Liver (tissue), 9 donors: ENCODE results near the gene HOXA3. TPM values are rescaled to one million over a fixed set of nuclear protein-coding genes. Genes with fewer than 3 reads are reported as not detected.
A peak's percentile ranks its signal among the peaks of the same experiment; 100 is the strongest.

ENCODE experiments used
- DNase-seq: peaks from one replicate; pipeline ENCODE4 v3.0.0-alpha.2; 2017; ENCODE audit warnings: low spot score
- H3K27ac ChIP-seq, 2 donors: one replicate each; pipeline ENCODE4 v1.7.0; 2013; ENCODE audit warnings: inconsistent platforms in 2 of 2, low read length in 2 of 2, control low read depth in 1 of 2, low read depth in 1 of 2, mild to moderate bottlenecking in 1 of 2
- H3K27me3 ChIP-seq, 4 donors: one replicate each; pipeline versions ENCODE4 v1.6.1 to v1.7.0; 2013; ENCODE audit warnings: low read length in 3 of 4, inconsistent platforms in 1 of 4, mild to moderate bottlenecking in 1 of 4, moderate library complexity in 1 of 4; ENCODE audit not compliant: control insufficient read depth in 4 of 4, insufficient read depth in 4 of 4
- H3K36me3 ChIP-seq, 4 donors: one replicate each; pipeline versions ENCODE4 v1.6.1 to v1.7.0; 2013; ENCODE audit warnings: low read length in 3 of 4, mild to moderate bottlenecking in 3 of 4, low read depth in 1 of 4, moderate library complexity in 1 of 4; ENCODE audit not compliant: control insufficient read depth in 4 of 4, insufficient read depth in 3 of 4
- H3K4me1 ChIP-seq, 4 donors: one replicate each; pipeline versions ENCODE4 v1.6.1 to v1.7.0; 2013; ENCODE audit warnings: low read length in 3 of 4, mild to moderate bottlenecking in 3 of 4, moderate library complexity in 1 of 4; ENCODE audit not compliant: control insufficient read depth in 4 of 4, insufficient read depth in 4 of 4
- H3K4me3 ChIP-seq, 3 donors: one replicate each; pipeline versions ENCODE4 v1.6.1 to v1.7.0; 2013; ENCODE audit warnings: low read length in 3 of 3, control low read depth in 1 of 3, low read depth in 1 of 3, mild to moderate bottlenecking in 1 of 3
- H3K9ac ChIP-seq, 2 donors: one replicate each; pipeline ENCODE4 v1.7.0; 2013; ENCODE audit warnings: low read length in 2 of 2, mild to moderate bottlenecking in 2 of 2, moderate library complexity in 2 of 2, control low read depth in 1 of 2, low read depth in 1 of 2
- H3K9me3 ChIP-seq, 4 donors: one replicate each; pipeline versions ENCODE4 v1.6.1 to v1.7.0; 2013; ENCODE audit warnings: low read length in 3 of 4; ENCODE audit not compliant: control insufficient read depth in 4 of 4
- ATF3 ChIP-seq: IDR thresholded peaks from 2 replicates; pipeline ENCODE4 v1.6.1; 2016; ENCODE audit warnings: antibody characterized with exemption
- CTCF ChIP-seq: fragments of 150-350 bp; IDR thresholded peaks from 2 replicates; pipeline ENCODE4 v1.5.1; 2017; ENCODE audit warnings: improper control_type of control experiment, low read depth, low read length; ENCODE audit not compliant: missing input control
- EGR1 ChIP-seq, 2 donors: IDR thresholded peaks; 2 replicates each; pipeline ENCODE4 v1.6.1; 2016 to 2018; ENCODE audit warnings: antibody characterized with exemption in 2 of 2, low read depth in 2 of 2
- FOXA1 ChIP-seq: IDR thresholded peaks from 2 replicates; pipeline ENCODE4 v1.6.1; 2016; ENCODE audit warnings: antibody characterized with exemption
- FOXA2 ChIP-seq: IDR thresholded peaks from 2 replicates; pipeline ENCODE4 v1.6.1; 2016; ENCODE audit warnings: antibody characterized with exemption
- GABPA ChIP-seq, 2 donors: IDR thresholded peaks in 1 of 2; conservative IDR thresholded peaks in 1 of 2; 2 replicates each; pipeline ENCODE4 v1.6.1; 2016; ENCODE audit warnings: antibody characterized with exemption in 2 of 2, mild to moderate bottlenecking in 1 of 2, moderate library complexity in 1 of 2
- HNF4A ChIP-seq, 2 donors: conservative IDR thresholded peaks; 2 replicates each; pipeline ENCODE4 v1.6.1; 2016; ENCODE audit warnings: antibody characterized with exemption in 2 of 2, mild to moderate bottlenecking in 2 of 2
- HNF4G ChIP-seq: IDR thresholded peaks from 2 replicates; pipeline ENCODE4 v1.6.1; 2016; ENCODE audit warnings: antibody characterized with exemption
- JUND ChIP-seq, 2 donors: IDR thresholded peaks; 2 replicates each; pipeline ENCODE4 v1.6.1; 2016; ENCODE audit warnings: antibody characterized with exemption in 2 of 2
- MAX ChIP-seq: IDR thresholded peaks from 2 replicates; pipeline ENCODE4 v1.6.1; 2016; ENCODE audit warnings: antibody characterized with exemption
- NR2F2 ChIP-seq: IDR thresholded peaks from 2 replicates; pipeline ENCODE4 v1.6.1; 2016; ENCODE audit warnings: antibody characterized with exemption
- RAD21 ChIP-seq, 2 donors: IDR thresholded peaks; 2 replicates each; pipeline ENCODE4 v1.6.1; 2016; ENCODE audit warnings: antibody characterized with exemption in 2 of 2, mild to moderate bottlenecking in 2 of 2
- REST ChIP-seq: IDR thresholded peaks from 2 replicates; pipeline ENCODE4 v1.6.1; 2016; ENCODE audit warnings: antibody characterized with exemption, mild to moderate bottlenecking
- RXRA ChIP-seq, 2 donors: IDR thresholded peaks; 2 replicates each; pipeline ENCODE4 v1.6.1; 2017 to 2018; ENCODE audit warnings: antibody characterized with exemption in 2 of 2, mild to moderate bottlenecking in 1 of 2
- SP1 ChIP-seq: IDR thresholded peaks from 2 replicates; pipeline ENCODE4 v1.6.1; 2018; ENCODE audit warnings: antibody characterized with exemption, mild to moderate bottlenecking
- TAF1 ChIP-seq: conservative IDR thresholded peaks from 2 replicates; pipeline ENCODE4 v1.6.1; 2016; ENCODE audit warnings: antibody characterized with exemption, mild to moderate bottlenecking
- YY1 ChIP-seq: IDR thresholded peaks from 2 replicates; pipeline ENCODE4 v1.6.1; 2016; ENCODE audit warnings: antibody characterized with exemption, mild to moderate bottlenecking
- ZBTB33 ChIP-seq: IDR thresholded peaks from 2 replicates; pipeline ENCODE4 v1.6.1; 2016; ENCODE audit warnings: antibody characterized with exemption
- WGBS: extraction: QIAGEN DNeasy Blood & Tissue Kit; methylation state at CpG from one replicate; pipeline ENCODE4 v1.1.7; 2013; 5-methylcytosine and 5-hydroxymethylcytosine counted together
- polyA plus RNA-seq, 2 donors: library from polyadenylated mRNA; stranded (reverse) in 1 of 2; unstranded in 1 of 2; fragments of 200-250 nt in 1 of 2; fragments of >200 nt in 1 of 2; fragmentation: Nextera tagmentation in 1 of 2; extraction: Ambion mirVana in 1 of 2; gene quantifications; one replicate each; pipeline versions ENCODE4 v1.2.1 to v1.2.3, GENCODE V29; 2013 to 2015
- total RNA-seq, 2 donors: library from RNA; depleted of rRNA; stranded (reverse); fragments of >200 nt; gene quantifications; one replicate each; pipeline ENCODE4 v1.2.3, GENCODE V29; 2014
- donor health status: healthy.
- donor health status: healthy.
- donor health status: healthy.
- donor health status: healthy.
- donor health status: healthy.

HOXA3 gene
- total and polyA plus RNA-seq, 4 donors = 0.11 to 0.28 (median 0.20) TPM

- 26% methylated on average over 6 of the region's 6 CpGs for WGBS
- no peak for TF ChIP-seq EGR1 (IDR thresholded peaks at IDR 0.05; ENCODE audit: low read depth in 2 of 2)
- no peak for TF ChIP-seq MAX
- no peak for TF ChIP-seq JUND (IDR thresholded peaks at IDR 0.05)
- no peak for TF ChIP-seq NR2F2
- no peak for TF ChIP-seq ATF3
- TF ChIP-seq HNF4A (conservative IDR thresholded peaks at IDR 0.05) = no peak
- no peak for TF ChIP-seq FOXA1
- no peak for TF ChIP-seq SP1
- TF ChIP-seq YY1 = no peak
- TF ChIP-seq CTCF = no peak
- no peak for TF ChIP-seq REST
- TF ChIP-seq GABPA (IDR thresholded peaks at IDR 0.05 in 1 of 2, conservative IDR thresholded peaks at IDR 0.05 in 1 of 2) = no peak
- no peak for TF ChIP-seq RAD21 (IDR thresholded peaks at IDR 0.05)
- TF ChIP-seq HNF4G = no peak
- TF ChIP-seq RXRA (IDR thresholded peaks at IDR 0.05) = no peak
- no peak for TF ChIP-seq ZBTB33
- TF ChIP-seq TAF1 = no peak
- TF ChIP-seq FOXA2 = no peak
- peaks cover 0 to 3% (median 2%) of the 10 kb centered on the region in 4 donors for H3K4me1 ChIP-seq
- H3K27me3 ChIP-seq = peaks cover 0 to 29% (median 4%) of the 10 kb centered on the region in 4 donors
- no peak for DNase-seq
- no peaks in the 10 kb centered on the region for H3K36me3 ChIP-seq
- no peaks in the 10 kb centered on the region for H3K9me3 ChIP-seq
- no peak overlapping the region for H3K4me3 ChIP-seq
- H3K9ac ChIP-seq = no peak overlapping the region
- peak overlapping the region; percentile 46 to 64 for H3K27ac ChIP-seq
These were observed 41.2 kb downstream of the HOXA3 start for GRCh38 chr7:27111042-27111750.
